A375 (cell line): ENCODE results near the gene ARHGAP31. TPM values are rescaled to one million over a fixed set of nuclear protein-coding genes. Genes with fewer than 3 reads are reported as not detected.

ENCODE experiments used
- small RNA-seq: library from RNA; depleted of rRNA; stranded (forward); fragments of <200 nt; gene quantifications from one replicate; pipeline ENCODE3, GENCODE V24; 2014
- total RNA-seq: library from RNA; depleted of rRNA; stranded (reverse); fragments of >200 nt; shearing (Covaris generic); gene quantifications from 2 replicates; pipeline ENCODE4 v1.2.3, GENCODE V29; 2014; rRNA removed

The ARHGAP31 gene
- 3.6 and 3.8 TPM in 2 replicates for total RNA-seq

DNA sequence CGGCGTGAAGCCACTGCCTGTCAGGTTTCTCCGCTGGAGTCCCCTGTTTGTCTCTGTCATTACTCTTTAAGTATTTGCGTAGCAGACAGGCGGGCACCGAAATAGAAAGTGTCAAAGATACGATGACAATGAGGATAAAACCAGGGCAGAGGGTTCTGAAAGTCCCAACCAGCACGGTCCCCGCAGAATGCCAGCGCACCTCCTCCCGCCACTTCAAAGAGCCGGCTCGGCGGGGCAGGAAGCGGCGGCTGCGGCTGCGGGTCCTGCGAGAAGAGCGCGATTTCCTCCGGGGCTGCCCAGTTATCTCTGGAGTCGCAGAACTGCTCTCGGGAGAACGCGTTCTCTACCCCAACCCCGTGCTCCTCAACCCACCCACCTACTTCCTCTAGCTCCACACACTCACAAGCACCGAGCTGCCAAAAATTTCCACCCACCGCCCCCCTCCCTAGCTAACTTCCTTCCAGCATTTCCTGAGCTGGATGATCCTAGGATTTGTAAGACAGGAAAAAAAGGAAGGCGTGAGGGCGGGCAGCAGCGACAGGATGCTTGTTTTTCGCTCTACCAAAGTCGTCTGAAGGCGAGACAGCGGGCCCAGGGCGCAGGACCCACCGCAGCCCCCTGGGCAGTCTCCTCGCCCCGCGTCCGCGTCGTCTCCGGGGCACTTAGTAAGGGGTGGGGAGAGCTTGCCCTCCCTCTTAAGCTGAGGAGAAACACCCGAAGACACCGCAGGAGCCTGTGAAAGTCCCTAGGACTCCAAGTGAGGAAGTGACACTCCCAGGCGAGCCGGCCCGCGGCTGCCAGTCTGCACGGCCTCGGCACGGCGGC, at the start of gene ARHGAP31:
TSS of gene ARHGAP31 (plus strand) at position 513 of the 825 bp plus-strand sequence. CDS start 522 bp downstream, outside the sequence.

GRCh38 chr3:119463171-119464169, 169.3 kb downstream of the ARHGAP31 start, which contains the start of gene TMEM39A:
TSS of gene TMEM39A (minus strand) at chr3:119463615. CDS start at chr3:119462074, 1,541 bp downstream.

Small RNA genes within 50 kb of the gene (small RNA-seq; reads per million reads assigned to genes)
- not detected for gene RNU6-1127P

Other genes with a start within 250 kb of the ARHGAP31 start
- gene TEX55, start 148.2 kb upstream of the ARHGAP31 start, total RNA-seq: not detected in 2 replicates
- not detected in 2 replicates for gene UPK1B, start 120.8 kb upstream of the ARHGAP31 start, total RNA-seq
- gene B4GALT4, start 53.5 kb upstream of the ARHGAP31 start, total RNA-seq: 10.8 and 13.0 TPM in 2 replicates
- 33.5 and 48.4 TPM in 2 replicates for gene TMEM39A, start 169.2 kb downstream of the ARHGAP31 start, total RNA-seq
- 13.2 and 15.5 TPM in 2 replicates for gene POGLUT1, start 174.6 kb downstream of the ARHGAP31 start, total RNA-seq
- gene TIMMDC1, start 204.2 kb downstream of the ARHGAP31 start, total RNA-seq: 91.3 and 112 TPM in 2 replicates